Hematopoietic multipotent progenitor cell treated with erythropoietin and hydrocortisone succinate and interleukin-3 and kit ligand, for 6 days (in vitro differentiated cells): ENCODE measurements around the gene LEMD1.
"Not testable (repeated sequence)": the region's sequence is repeated elsewhere in the genome, so short reads cannot be mapped to it uniquely, and the experiment has no call there.

Source experiments
- DNase-seq: peaks from one replicate; pipeline ENCODE4 v3.0.0-alpha.2; 2015

LEMD1 gene

DNA sequence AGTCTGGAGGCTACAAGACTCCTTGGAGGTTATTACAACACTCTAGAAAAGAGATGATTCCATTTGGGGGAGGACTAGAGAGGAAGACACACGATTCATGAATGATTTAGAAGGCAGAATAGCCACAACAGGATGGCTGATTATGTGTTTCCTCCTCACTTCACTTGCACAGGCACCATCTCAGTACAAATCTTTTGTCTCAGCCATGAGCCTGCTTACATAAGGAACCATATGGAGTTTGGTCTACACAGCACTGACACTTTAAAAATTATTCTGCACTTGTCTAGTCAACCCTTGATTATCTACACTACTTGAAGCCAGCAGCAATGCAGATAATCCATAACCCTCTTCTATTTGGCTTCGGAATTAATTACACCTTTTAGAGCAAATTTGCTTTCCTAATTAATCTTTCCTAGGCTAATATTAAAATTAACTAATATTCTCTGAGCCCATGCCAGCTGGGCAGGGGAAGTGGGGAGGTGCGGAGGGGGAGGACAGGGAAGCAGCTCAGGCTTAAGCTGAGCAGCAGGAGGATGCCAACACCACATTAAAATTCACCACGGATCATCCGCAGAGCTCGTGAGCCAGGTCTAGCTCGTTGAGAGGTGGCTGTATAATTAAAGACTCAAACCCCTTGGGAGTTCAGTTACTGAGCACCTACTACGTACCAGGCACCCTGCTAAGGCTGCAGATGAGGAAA lies 3.2 kb upstream of the LEMD1 start:
- no peak for DNase-seq

DNA sequence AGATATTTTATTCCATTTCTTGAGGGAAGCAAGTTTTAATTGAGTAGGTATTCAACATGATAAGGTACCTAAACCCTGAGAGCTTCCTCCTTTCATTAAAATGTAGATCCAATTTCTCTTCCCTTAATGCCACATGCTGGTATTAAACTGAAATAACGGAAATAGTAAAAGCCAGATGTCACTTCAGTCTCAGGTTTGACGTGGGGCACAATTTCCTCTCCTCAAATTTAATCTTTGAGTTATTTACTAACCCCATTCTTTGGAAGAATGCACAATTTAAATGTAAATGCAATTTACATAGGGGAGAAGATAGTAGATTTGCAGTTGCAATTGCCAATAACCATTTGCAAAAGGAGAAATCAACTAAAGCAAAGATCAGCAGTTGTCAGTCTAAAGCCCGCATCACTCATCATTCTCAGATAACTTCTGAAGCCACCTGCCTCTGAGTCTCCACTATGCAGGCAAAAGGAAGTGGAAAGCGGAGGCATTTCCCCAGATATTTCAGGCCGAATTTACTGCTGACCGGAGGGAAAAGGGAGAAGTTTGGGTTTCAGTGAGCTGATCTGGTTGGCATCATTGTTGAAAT lies 2.1 kb upstream of the LEMD1 start:
- no peak for DNase-seq

DNA sequence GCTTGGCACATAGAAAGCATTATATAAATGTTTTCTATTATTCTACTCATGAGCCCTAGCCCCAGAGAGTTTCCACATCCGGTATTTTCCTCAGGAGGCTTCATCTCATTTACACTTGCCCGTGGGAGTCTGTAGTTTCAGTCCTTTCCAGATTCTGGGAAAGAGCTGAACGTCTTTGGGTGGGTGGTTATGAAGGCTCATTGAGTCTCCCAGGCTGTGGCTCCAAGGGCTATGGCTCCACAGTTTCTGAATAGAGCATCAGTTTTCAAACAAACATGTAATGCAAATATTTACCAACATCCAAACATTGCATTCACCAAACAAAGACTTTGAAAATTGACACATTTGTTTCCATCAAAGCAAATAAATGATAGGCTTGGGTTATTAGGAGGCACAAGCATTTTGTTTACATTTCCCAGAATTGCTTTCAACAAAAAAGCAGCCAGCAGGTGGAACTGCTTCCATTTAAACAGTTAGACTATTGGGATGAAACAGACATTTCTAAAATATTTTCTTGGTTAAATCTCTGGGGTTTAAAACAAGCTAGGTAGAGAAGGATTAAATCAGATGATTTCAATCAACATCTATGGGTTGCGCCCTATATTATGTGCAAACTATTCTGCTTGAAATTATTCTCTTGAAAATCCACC lies 1.3 kb upstream of the LEMD1 start:
- DNase-seq = no peak

DNA sequence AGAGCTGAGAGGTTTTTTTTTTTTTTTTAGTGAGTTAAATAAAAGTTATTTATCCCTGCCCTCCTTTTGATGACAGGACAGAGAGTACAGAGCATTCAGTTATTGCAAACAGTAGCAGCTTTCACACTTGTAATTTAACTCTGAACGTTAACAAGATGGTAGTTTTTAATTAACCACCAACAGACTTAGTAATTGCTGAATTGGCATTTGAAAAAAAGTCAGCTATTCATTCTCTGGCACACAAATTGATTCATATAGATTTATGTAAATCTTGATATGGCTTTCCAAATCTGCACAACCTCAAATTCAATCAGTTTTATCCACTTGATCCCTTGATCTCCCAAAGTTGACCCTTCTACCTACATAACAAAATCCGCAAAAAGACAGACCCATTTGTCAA lies 918 bp downstream of the LEMD1 start:
- no peak for DNase-seq

DNA sequence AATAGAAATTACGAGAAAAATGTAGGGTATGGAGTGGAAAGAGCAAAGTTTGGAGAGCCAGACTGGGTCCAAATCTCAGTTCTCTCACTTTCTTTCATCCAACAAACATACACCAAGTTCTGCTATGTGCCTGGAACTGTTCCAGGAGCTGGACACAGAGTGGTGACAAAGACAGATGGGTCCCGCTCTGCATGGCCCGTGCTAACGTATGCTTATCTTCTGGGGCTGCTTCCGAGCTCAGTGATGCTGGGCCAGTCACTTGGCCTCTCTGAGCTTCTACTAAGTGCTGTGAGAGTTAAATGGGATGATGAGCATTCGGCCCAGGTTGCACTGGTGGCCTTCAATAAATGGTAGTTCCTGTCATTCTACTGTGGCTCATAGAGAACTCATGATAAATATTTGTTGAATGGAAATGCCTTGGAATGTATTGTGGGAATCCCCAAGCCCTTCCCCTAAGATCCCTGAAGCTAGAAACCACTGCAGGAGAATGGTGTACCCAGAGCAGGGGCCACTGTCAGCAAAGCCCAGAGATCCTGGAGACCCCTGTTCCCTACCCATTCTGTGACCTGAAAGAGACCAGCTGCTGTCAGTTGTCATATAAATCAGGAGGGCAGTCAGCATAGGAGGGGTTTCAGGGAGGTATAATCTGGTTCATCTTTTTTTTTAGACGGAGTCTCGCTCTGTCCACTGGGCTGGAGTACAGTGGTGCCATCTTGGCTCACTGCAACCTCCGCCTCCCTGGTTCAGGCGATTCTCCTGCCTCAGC lies 3.8 kb downstream of the LEMD1 start:
- no peak for DNase-seq

DNA sequence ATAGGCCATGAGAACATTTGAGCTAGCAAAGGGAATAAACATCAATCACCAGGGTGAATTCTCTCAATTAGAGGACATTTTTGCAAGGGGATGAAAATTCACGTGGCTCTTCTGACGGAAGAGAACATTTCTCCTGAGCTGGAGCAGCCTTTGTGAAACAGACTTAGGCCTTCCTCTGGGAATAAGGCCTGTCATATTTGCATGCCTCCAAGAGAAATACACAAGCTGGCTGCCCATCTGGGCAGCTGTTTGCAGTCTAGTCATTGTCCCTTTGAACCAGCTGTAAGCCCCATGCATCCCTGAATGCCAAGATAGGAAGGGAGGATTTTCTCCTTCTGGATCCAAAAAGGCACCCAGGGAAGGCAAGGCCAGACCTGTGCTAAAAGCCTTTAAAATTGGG lies 5.5 kb downstream of the LEMD1 start:
- DNase-seq = no peak

DNA sequence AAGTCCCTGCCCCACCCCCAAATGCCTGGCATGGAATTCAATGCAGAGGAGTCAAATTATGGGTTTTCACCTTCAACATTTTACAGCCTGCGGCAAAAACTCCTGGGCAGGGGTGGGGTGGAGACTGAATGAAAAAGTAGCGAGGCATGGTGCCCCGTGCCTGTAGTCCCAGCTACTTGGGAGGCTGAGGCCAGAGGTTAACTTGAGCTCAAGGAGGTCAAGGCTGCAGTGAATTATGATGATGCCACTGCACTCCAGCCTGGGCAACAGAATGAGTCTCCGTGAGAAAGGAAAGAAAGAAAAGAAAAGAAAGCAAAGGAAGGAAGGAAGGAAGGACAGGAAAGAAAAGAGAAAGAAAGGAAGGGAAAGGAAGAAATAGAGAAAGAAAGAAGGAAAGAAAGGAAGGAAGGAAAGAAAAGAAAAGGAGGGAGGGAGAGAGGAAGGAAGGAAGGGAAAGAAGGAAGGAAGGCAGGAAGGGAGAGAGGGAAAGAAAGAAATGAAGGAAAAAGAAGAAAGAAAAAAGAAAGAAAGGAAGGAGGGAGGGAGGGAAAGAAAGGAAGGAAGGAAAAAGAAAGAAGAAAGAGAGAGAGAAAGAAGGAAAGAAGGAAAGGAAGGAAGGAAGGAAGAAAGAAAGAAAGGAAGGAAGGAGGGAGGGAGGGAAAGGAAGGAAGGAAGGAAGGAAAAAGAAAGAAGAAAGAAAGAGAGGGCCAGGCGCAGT lies 11.1 kb downstream of the LEMD1 start:
- no peak for DNase-seq

DNA sequence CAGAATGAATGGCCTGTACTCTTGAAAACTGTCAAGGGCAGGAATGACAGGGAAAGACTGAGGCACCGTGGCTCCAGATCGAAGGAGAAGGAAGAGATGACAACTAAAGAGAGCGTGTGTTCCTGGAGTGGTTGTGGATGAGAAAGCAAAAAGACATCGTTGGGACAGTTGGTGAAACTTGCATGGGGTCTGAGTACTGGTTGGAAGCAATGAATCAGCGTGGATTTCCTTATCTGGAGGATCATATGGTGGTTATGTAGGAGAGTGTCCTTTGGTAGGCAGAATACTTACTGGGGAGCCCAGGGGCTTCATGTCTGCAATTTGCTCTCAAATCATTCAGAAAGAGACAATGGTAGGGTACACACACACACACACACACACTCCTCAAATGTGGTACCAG lies 13.9 kb downstream of the LEMD1 start:
- peak; percentile 9 for DNase-seq

DNA sequence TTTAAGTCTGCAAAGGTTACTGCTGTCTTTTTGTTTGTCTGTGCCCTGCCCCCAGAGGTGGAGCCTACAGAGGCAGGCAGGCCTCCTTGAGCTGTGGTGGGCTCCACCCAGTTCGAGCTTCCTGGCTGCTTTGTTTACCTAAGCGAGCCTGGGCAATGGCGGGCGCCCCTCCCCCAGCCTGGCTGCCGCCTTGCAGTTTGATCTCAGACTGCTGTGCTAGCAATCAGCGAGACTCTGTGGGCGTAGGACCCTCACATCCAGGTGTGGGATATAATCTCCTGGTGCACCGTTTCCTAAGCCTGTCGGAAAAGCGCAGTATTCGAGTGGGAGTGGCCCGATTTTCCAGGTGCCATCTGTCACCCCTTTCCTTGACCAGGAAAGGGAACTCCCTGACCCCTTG lies 15.6 kb downstream of the LEMD1 start:
- not testable (repeated sequence) for DNase-seq

DNA sequence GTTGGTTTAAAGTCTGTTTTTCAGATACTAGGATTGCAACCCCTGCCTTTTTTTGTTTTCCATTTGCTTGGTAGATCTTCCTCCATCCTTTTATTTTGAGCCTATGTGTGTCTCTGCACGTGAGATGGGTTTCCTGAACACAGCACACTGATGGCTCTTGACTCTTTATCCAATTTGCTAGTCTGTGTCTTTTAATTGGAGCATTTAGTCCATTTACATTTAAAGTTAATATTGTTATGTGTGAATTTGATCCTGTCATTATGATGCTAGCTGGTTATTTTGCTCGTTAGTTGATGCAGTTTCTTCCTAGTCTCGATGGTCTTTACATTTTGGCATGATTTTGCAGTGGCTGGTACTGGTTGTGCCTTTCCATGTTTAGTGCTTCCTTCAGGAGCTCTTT lies 17.4 kb downstream of the LEMD1 start:
- not testable (repeated sequence) for DNase-seq

DNA sequence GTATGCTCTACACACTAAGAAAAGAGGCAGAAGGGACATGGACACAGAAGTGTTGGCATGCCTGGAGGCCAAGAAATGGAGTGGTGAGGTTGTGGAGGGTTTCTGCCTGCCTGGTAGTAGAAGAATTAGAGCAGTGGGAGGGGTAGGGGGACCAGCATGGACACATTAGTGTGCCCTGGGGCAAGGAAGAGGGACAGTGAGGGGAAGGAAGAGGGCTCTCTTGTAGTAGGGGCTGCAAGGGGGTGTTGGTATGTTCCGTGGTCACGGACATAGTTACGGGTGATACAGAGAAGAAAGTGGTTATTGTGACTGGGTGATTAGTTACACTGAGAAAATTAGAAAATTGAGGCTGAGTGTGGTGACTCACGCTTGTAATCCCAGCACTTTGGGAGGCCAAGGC lies 23.3 kb downstream of the LEMD1 start:
- no peak for DNase-seq

DNA sequence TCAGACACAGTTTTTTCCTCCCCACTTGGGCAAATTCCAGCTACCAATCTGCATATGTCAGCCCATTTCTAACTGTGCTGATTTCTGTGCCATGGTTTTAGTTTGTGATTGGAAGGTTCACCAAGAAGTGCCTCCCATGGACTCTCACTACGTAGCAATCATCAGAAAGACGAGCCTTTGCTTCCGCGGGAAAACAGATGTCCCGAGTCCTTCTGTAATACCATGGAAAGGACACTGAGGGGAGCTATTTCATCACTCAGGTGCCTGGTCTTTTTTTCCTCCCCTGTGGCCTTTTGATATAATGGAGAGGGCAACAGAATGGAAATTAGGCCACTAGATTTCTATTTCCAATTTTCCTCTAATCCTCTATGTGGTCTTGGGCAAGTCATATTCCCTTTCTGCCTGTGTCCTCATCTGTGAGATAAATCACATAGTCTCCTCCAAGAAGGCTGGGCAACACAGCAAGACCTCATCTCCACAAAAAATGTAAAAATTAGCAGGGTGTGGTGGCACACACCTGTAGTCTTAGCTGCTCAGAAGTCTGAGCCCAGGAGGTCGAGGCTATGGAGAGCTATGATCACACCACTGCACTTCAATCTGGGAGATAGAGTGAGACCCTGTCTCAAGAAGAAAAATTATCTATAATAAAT lies 24.8 kb downstream of the LEMD1 start:
- DNase-seq = peak; percentile 77

DNA sequence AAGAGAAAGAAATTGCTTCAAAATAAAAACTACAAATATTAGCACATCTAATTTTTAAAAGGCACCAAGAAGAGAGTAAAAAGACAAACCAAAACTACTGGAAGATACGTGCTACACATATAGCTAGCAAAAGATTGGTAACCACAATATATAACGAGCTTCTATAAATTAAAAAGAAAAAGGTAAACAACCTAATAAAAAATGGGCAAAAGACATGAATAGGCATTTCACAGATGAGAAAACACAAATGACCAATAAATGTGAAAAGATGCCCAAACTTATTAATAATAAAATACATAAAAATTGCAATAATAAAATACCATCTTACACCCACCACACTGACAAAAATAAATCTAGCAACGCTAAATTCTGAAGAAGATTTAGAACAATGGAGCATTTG lies 26.2 kb downstream of the LEMD1 start:
- DNase-seq = no peak

DNA sequence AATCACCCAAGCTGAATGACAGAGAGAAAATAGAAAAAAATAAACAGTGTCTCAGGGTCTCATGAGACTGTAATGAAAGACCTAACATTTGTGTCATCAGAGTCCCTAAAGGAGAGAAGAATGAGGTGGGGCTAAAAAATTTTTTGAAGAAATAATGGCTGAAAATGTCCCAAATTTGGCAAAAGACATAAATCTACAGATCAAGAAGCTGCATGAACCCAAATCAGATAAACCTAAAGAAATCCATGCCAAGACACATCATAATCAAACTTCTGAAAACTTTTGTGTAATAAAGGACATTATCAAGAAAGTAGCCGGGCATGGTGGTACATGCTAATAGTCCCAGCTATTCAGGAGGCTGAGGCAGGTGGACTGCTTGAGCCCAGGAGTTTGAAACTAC lies 29.2 kb downstream of the LEMD1 start:
- no peak for DNase-seq

DNA sequence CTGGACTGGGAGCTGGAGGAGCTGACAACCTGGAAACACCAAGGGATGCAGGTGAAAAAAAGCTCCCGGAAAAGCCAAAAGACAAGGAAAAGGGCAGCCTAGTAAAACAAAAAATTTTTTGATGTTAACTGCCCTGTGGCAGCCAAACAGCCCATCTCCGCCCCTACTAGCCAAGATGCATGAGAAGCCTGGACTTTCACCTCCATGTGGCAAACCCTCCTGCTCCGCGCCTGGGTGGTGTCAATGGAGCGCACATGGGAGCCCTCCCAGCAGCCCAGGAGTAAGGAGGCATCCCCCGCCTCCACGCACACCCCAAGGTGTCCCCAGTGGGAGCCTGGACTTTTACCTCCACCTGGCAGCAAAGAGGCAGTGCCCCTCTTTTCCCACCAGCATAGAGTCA lies 30.5 kb downstream of the LEMD1 start:
- no peak for DNase-seq

DNA sequence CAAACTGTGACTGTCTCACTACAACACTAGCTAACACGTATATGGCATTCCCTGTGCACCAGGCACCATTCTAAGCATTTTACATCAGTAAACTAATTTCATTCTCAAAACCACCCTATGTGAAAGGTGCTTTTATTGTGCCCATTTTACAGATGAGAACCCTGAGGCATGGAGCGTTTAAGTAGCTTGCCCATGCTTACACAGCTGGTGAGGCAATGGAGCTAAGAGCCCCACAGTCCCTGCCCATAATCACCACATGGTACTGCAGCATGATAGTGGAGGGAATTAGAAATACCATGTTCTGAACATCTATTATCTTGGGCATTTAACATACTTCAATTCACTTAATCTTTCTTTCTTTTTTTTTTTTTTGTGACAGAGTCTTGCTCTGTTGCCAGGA lies 34.0 kb downstream of the LEMD1 start:
- no peak for DNase-seq

DNA sequence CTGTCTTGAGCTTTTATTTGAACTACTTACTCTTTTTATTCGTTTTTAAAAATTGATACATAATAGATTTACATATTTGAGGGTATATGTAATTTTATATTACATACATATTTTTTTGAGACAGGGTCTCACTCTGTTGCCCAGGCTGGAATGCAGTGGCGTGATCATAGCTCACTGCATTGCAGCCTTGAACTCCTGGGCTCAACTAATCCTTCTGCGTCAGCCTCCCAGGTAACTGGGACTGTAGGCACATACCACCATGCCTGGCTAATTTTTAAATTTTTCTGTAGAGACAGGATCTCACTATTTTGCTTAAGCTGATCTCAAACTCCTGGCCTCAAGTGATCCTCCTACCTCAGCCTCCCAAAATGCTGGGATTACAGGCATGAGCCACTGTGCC lies 38.9 kb downstream of the LEMD1 start:
- not testable (repeated sequence) for DNase-seq

DNA sequence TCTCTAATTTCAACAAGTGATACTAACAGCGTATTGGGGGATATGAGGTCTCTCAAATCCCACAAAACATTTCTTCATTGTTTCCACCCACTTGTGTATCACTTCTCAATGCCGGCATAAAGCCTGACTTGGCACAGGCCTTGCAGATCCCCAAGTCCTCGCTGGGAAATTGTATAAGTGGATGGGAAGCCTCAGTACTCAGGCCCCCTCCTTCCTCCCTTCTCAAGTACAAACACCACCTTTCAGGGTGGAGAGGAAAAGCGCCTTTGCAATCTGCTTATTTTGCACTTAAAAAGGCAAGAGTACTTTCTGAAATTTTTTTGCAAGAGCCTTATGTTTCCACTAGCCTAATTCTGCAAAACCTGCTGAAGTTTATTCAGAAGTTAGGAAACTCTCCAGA lies 39.3 kb downstream of the LEMD1 start:
- DNase-seq = no peak

DNA sequence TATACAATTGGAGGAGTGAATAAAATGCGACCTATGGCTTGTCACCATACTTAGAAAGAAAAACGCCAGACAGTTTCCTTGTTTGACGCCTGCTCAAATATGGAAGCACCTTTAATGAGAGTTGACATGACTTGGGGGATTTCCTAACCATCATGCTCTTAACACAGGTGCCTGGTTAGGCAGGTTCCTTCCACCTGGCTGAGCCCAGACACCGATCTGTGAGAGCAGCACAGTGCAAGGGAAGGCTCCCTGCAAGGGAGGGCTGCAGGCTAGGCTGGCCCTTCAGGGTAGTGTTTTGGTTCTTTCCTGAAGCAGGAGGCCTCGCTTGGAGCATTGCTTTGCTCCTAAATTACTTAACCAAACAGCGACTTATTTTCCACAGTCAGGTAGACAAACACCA lies 40.6 kb downstream of the LEMD1 start:
- no peak for DNase-seq

DNA sequence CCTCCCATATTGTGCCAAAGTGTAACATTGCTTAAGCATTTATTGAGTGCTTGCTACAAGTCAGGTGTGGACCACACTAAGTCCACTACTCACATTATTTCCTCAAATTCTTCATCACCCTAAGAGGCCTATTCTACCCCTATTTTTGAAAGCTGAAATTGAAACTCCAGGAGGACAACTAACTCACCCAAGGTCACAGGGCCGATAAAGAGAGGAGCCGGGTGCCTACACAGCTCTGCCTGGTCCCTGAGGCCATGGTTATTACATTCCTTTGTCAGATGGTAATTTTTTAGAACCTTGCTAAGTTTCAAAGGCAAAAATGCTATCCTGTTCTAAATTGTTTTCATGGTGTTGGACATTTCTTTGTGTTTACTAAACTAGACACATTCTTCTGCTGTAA lies 41.0 kb downstream of the LEMD1 start:
- no peak for DNase-seq

DNA sequence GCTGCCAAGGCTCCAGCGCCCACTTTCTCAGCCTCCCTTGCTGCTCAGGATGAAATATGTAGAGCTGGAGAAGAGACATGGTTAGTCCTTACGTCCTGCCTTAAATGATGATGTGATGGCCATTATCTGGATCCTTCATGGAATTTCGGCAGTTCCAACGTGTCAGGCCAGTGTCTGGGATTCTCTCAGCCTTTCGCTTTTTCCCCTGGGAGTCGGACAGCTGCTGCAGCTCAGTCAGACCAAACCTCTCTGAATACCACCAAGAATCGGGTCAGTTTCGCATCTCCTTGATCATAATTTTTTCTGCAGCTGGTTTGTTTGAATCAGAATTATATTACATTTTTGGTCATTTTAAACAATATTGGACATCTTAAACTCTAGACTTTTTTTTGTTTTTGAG lies 42.8 kb downstream of the LEMD1 start:
- no peak for DNase-seq

DNA sequence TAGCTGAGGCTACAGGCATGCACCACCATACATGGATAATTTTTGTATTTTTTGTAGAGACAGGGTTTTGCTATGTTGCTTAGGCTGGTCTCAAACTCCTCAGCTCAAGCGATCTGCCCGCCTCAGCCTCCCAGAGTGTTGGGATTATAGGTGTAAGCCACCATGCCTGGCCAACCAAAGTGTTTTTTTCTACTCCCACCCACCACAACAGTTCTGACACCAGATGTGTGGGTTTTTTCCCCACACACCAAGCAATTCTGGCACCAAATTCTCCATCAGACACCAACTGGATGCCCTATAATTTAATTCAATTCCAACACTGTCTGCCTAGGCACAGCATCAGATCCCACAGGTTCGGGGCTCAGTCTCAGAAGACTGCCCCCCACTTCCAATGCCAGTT lies 44.5 kb downstream of the LEMD1 start:
- DNase-seq = no peak

DNA sequence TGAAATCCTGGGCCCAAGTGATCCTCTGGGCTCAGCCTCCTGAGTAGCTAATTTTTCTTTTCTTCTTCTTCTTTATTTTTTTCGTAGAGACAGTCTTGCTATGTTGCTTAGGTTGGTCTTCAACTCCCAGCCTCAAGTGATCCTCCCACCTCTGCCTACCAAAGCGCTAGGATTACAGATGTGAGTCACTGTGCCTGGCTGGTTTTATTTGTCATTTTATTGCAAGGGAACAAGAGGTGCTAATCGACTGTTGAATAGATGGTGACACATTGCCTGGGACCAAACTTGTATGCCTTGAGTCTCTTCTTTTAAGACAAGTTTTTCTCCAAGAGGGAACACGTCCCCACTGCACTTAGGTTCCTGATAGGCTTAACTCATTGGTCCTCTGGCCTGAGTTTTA lies 45.1 kb downstream of the LEMD1 start:
- no peak for DNase-seq
